ENCODE measurements around the gene UBA7. TPM values are rescaled to one million over a fixed set of nuclear protein-coding genes. Genes with fewer than 3 reads are reported as not detected.

Gene UBA7
- total and polyA plus RNA-seq, 9 donors: 29.3 to 84.9 (median 67.8) TPM

DNA sequence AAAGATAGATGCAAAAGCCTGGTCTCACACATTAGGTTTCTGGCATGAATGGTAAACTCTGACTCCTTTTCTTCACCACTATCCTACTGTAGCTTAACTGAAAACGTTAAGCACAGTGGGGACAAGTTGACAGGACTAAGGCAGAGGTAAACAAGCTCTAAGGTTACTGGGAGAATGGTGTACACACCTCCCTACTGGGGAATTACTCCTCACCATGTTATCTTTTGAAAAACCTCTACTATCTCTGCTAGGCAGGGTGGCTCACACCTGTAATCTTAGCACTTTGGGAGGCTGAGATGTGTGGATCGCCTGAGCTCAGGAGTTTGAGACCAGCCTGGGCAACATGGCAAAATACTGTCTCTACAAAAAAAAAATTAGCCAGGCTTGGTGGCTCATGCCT is 56.6 kb downstream of the UBA7 start:
- intact Hi-C loops (cut with DNase I): no loop called here
- H3K27ac ChIP-seq: no peak overlapping the region
- no peaks in the 10 kb centered on the region for H3K9me3 ChIP-seq
- no peaks in the 10 kb centered on the region for H3K27me3 ChIP-seq
- WGBS, 3 donors: 64 to 80% (median 67%) methylated on average over 2 of the region's 2 CpGs
- H3K36me3 ChIP-seq: no peaks in the 10 kb centered on the region
- H3K4me1 ChIP-seq (ENCODE audit: insufficient read depth): peaks cover 11% of the 10 kb centered on the region
- no peak overlapping the region for H3K4me3 ChIP-seq
- TF ChIP-seq, protein P1, sequence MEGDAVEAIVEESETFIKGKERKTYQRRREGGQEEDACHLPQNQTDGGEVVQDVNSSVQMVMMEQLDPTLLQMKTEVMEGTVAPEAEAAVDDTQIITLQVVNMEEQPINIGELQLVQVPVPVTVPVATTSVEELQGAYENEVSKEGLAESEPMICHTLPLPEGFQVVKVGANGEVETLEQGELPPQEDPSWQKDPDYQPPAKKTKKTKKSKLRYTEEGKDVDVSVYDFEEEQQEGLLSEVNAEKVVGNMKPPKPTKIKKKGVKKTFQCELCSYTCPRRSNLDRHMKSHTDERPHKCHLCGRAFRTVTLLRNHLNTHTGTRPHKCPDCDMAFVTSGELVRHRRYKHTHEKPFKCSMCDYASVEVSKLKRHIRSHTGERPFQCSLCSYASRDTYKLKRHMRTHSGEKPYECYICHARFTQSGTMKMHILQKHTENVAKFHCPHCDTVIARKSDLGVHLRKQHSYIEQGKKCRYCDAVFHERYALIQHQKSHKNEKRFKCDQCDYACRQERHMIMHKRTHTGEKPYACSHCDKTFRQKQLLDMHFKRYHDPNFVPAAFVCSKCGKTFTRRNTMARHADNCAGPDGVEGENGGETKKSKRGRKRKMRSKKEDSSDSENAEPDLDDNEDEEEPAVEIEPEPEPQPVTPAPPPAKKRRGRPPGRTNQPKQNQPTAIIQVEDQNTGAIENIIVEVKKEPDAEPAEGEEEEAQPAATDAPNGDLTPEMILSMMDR (IDR thresholded peaks at IDR 0.05): no peak
- no peak for TF ChIP-seq EP300 (IDR thresholded peaks at IDR 0.05)
- no peak for TF ChIP-seq POLR2A (IDR thresholded peaks at IDR 0.05)
- no peak for DNase-seq

DNA sequence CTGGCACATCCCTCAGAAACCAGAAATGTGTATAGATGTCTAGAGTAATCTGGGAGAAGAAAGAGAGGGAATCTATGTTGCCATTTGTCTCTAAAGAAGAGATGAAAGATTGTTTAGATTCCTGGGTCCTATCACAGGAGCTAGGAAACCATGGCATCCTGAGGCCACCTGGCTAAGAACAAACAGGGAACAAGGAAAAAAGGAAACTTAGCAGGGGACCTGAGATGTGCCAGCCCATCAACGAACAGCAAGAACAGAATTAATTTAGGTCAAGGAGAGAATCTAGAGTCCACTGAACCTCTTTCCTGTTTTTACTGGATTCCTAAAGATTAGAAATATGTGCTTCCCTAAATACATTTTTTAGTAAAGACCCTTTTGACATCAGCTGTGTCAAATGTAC is 57.7 kb downstream of the UBA7 start:
- peaks cover 11% of the 10 kb centered on the region for H3K4me1 ChIP-seq (ENCODE audit: insufficient read depth)
- no peak for DNase-seq
- intact Hi-C loops (cut with DNase I): no loop called here

More for the DNA sequence above, 57.7 kb downstream of the UBA7 start:
- H3K36me3 ChIP-seq: no peaks in the 10 kb centered on the region
- no peaks in the 10 kb centered on the region for H3K27me3 ChIP-seq
- no peak overlapping the region for H3K27ac ChIP-seq
- no peak overlapping the region for H3K4me3 ChIP-seq
- H3K9me3 ChIP-seq: no peaks in the 10 kb centered on the region
- TF ChIP-seq EP300 (IDR thresholded peaks at IDR 0.05) (no peak), POLR2A (IDR thresholded peaks at IDR 0.05) (no peak)
- TF ChIP-seq, protein P1 (IDR thresholded peaks at IDR 0.05): no peak
- 0 to 29% (median 7%) methylated on average over 1 of the region's 1 CpG for WGBS, 3 donors

Small RNA genes within 50 kb of the gene (microRNA-seq; reads per million reads assigned to microRNA genes)
- gene MIR5193: 0 to 1.9 (median 0.47) reads per million in 3 donors

Small RNA genes within 50 kb of the gene (small RNA-seq; reads per million reads assigned to genes)
- gene COX6CP14 (not detected), gene RN7SL217P (not detected)

Other genes with a start within 250 kb of the UBA7 start
- gene APEH, start 139.6 kb downstream of the UBA7 start, total RNA-seq: 10 to 100 TPM; 33.7 to 90.9 (median 65.1) TPM
- 10 to 100 TPM; 41.6 to 42.8 TPM for gene APEH, start 139.6 kb downstream of the UBA7 start, polyA plus RNA-seq
- gene MST1, start 124.5 kb downstream of the UBA7 start, total RNA-seq: 10 to 100 TPM in 6 of 7 donors, 1 to 10 TPM in 1; 5.2 to 91.0 (median 17.3) TPM
- 10 to 100 TPM in 1 of 2 donors, 1 to 10 TPM in 1; 3.5 to 31.3 TPM for gene MST1, start 124.5 kb downstream of the UBA7 start, polyA plus RNA-seq
- 10 to 100 TPM; 15.9 to 37.6 (median 24.0) TPM for gene RNF123, start 124.4 kb downstream of the UBA7 start, total RNA-seq
- gene RNF123, start 124.4 kb downstream of the UBA7 start, polyA plus RNA-seq: 10 to 100 TPM; 16.3 to 26.2 TPM
- gene AMIGO3, start 94.3 kb downstream of the UBA7 start, total RNA-seq: 1 to 10 TPM in 1 of 7 donors, under 1 TPM in 3, not detected in 3; 0.22 to 2.0 (median 0.31) TPM
- under 1 TPM in 1 of 2 donors, not detected in 1; 0.77 TPM for gene AMIGO3, start 94.3 kb downstream of the UBA7 start, polyA plus RNA-seq
- 10 to 100 TPM; 14.5 to 38.5 (median 29.2) TPM for gene GMPPB, start 90.0 kb downstream of the UBA7 start, total RNA-seq
- 1 to 10 TPM; 4.7 to 9.4 TPM for gene GMPPB, start 90.0 kb downstream of the UBA7 start, polyA plus RNA-seq
- gene IP6K1, start 27.4 kb downstream of the UBA7 start, total RNA-seq: 10 to 100 TPM; 27.9 to 52.4 (median 47.0) TPM
- gene IP6K1, start 27.4 kb downstream of the UBA7 start, polyA plus RNA-seq: 10 to 100 TPM; 31.3 to 48.5 TPM
- 10 to 100 TPM in 1 of 7 donors, 1 to 10 TPM in 4, not detected in 2; 1.3 to 37.7 (median 3.1) TPM for gene CDHR4, start 14.1 kb downstream of the UBA7 start, total RNA-seq
- gene CDHR4, start 14.1 kb downstream of the UBA7 start, polyA plus RNA-seq: under 1 TPM in 1 of 2 donors, not detected in 1; 0.16 TPM
- gene INKA1, start 10.7 kb downstream of the UBA7 start, total RNA-seq: 1 to 10 TPM; 1.8 to 5.0 (median 3.4) TPM
- 1 to 10 TPM in 1 of 2 donors, under 1 TPM in 1; 0.25 to 5.5 TPM for gene INKA1, start 10.7 kb downstream of the UBA7 start, polyA plus RNA-seq
- gene TRAIP, start 42.6 kb upstream of the UBA7 start, total RNA-seq: 1 to 10 TPM; 1.8 to 4.5 (median 2.9) TPM
- gene TRAIP, start 42.6 kb upstream of the UBA7 start, polyA plus RNA-seq: 1 to 10 TPM; 1.9 to 2.8 TPM
- under 1 TPM in 1 of 7 donors, not detected in 6; 0.18 TPM for gene CAMKV, start 56.0 kb upstream of the UBA7 start, total RNA-seq
- not detected for gene CAMKV, start 56.0 kb upstream of the UBA7 start, polyA plus RNA-seq
- gene MST1R, start 89.9 kb upstream of the UBA7 start, total RNA-seq: 1 to 10 TPM; 1.1 to 2.2 (median 1.4) TPM
- 1 to 10 TPM in 1 of 2 donors, under 1 TPM in 1; 0.98 to 1.8 TPM for gene MST1R, start 89.9 kb upstream of the UBA7 start, polyA plus RNA-seq
- 10 to 100 TPM in 1 of 7 donors, 1 to 10 TPM in 6; 3.7 to 13.2 (median 8.0) TPM for gene MON1A, start 115.9 kb upstream of the UBA7 start, total RNA-seq
- 1 to 10 TPM; 2.8 to 5.6 TPM for gene MON1A, start 115.9 kb upstream of the UBA7 start, polyA plus RNA-seq
- gene RBM6, start 126.2 kb upstream of the UBA7 start, total RNA-seq: 100 to 1,000 TPM in 1 of 7 donors, 10 to 100 TPM in 6; 70.1 to 108 (median 88.0) TPM
- 100 to 1,000 TPM in 1 of 2 donors, 10 to 100 TPM in 1; 76.1 to 108 TPM for gene RBM6, start 126.2 kb upstream of the UBA7 start, polyA plus RNA-seq

Data from ovary (tissue), 9 donors.